Activated naive CD8-positive, alpha-beta T cell treated with anti-CD3 and anti-CD28 coated beads, Interleukin-2, amount 10 ng/mL, durations not matched to agents 7 days and 5 days (primary cell): ENCODE results near the gene LLPH. TPM values are rescaled to one million over a fixed set of nuclear protein-coding genes. Genes with fewer than 3 reads are reported as not detected.

Source experiments
- ATAC-seq: fragments of 150-1000 bp; cut with Tn5 transposase; one replicate; pipeline ENCODE4 v1.10.0; 2021; ENCODE audit warnings: low read depth, moderate library complexity
- POLR2A ChIA-PET: fragments of 350-600 bp; sonication (Branson Sonifier 250); formaldehyde crosslinking; loops from one replicate; lab custom pipeline; 2021; ENCODE audit warnings: antibody characterized with exemption; lab: Charles Lee
- DNase-seq: peaks from one replicate; pipeline ENCODE4 v3.0.0; 2021
- H3K27ac Mint-ChIP-seq: one replicate; pipeline ENCODE4 v1.8.0; 2022; ENCODE audit warnings: mild to moderate bottlenecking, mixed read lengths
- H3K27me3 Mint-ChIP-seq: one replicate; pipeline ENCODE4 v1.8.0; 2022; ENCODE audit warnings: mild to moderate bottlenecking, moderate library complexity, mixed read lengths
- H3K36me3 Mint-ChIP-seq: one replicate; pipeline ENCODE4 v1.8.0; 2021; ENCODE audit warnings: mild to moderate bottlenecking, mixed read lengths
- H3K4me1 Mint-ChIP-seq: one replicate; pipeline ENCODE4 v1.8.0; 2021; ENCODE audit warnings: mixed read lengths
- H3K4me3 Mint-ChIP-seq: one replicate; pipeline ENCODE4 v1.8.0; 2022; ENCODE audit warnings: mild to moderate bottlenecking, moderate library complexity, mixed read lengths
- H3K9me3 Mint-ChIP-seq: one replicate; pipeline ENCODE4 v1.8.0; 2021; ENCODE audit warnings: mixed read lengths
- total RNA-seq, 2 experiments: library from RNA; stranded (reverse); gene quantifications; one replicate each; pipeline ENCODE4 v1.2.3, GENCODE V29; 2021

Gene LLPH
- total RNA-seq, 2 experiments from 2014 or later, result 35.1 to 36.0 TPM

DNA sequence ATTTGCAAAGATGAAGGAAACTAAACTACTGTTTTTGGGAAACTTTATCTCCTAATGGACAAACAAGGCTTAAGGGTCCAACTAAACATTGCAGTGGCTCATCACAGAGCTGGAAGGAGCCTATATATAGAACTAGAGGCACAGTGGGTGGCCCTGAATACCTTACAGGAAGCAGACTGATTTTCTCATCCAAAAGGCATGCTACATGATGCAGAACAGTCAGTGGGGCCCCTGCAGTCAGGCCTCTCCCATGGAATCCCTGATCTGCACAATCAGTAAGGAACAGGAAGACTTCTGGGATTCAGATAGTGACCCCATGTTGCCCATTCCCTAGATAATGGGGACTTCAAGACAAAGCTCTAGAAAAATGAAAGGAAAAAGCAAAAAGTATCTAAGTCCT is 1.9 kb upstream of the LLPH start:
- Mint-ChIP-seq H3K4me1 (peaks cover 32% of the 10 kb centered on the region), H3K36me3 (peaks cover 22% of the 10 kb centered on the region), H3K4me3 (peak overlapping the region; percentile 56), H3K27me3 (no peaks in the 10 kb centered on the region), H3K27ac (no peak overlapping the region), H3K9me3 (no peaks in the 10 kb centered on the region)
- ATAC-seq (no peak), DNase-seq (no peak)
- POLR2A ChIA-PET, result interaction anchor here (2.4 to 3.6 kb wide), 2 partner anchors 8 to 37 kb away, joined by 8 to 50 read pairs; partner anchors contain the start of gene TMBIM4

DNA sequence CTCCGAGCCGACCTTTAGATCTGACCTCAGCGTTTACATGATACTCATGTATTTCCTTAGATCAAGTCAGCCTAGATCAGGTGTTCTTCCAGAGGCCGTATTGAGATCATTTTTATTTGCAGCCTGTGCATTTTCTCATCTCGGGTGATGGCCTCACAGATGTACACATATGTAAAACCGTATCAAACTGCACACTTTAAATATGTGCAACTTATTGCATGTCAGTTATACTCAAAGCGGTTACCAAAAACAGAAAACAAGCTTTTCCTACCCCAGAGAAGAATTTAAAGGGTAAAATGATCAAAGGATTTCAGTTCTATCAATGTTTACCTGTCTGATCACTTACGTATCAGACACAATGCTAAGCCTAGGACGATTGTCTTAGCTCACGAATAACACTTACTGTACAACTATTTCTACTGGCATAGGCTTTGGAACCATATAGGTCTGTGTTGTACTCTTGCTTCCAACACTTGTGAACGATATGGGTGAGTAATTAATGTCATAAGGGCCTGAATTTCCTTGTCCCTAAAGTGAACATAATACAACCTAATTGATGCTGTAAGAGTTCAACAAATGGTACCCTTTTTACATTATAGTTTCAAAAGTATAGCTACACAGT is 628 bp upstream of the LLPH start:
- Mint-ChIP-seq H3K9me3 (no peaks in the 10 kb centered on the region), H3K27ac (peak overlapping the region; percentile 94), H3K4me3 (peak overlapping the region; percentile 97), H3K36me3 (peaks cover 26% of the 10 kb centered on the region), H3K4me1 (peaks cover 41% of the 10 kb centered on the region), H3K27me3 (no peaks in the 10 kb centered on the region)
- peak; percentile 76 for ATAC-seq
- POLR2A ChIA-PET, result interaction anchor here (1.0 to 3.6 kb wide), 13 partner anchors 9 to 1138 kb away, joined by 3 to 50 read pairs (median 6); partner anchors contain the start of genes CAND1, LEMD3 and TMBIM4
- DNase-seq, result no peak

DNA sequence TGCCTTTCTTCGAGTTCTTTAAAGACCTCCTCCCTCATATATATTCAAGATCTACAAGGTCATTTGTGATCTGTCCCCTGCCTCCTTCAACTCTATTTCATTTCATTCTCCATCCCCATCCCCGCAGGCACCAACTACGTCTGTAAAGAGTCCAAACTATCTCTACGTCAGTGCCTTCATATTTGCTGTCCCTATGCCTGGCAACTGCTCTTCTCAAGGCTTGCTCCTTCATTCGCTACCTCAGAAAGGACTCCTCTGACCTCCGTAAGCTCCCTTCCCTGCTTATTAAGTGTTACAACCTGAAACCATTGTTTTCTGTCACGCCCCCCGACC is 650 bp downstream of the LLPH start:
- Mint-ChIP-seq H3K4me1 (peaks cover 47% of the 10 kb centered on the region), H3K27ac (peak overlapping the region; percentile 94), H3K4me3 (peak overlapping the region; percentile 97), H3K36me3 (peaks cover 34% of the 10 kb centered on the region), H3K9me3 (no peaks in the 10 kb centered on the region), H3K27me3 (no peaks in the 10 kb centered on the region)
- POLR2A ChIA-PET, result interaction anchor here (0.6 to 3.6 kb wide), 6 partner anchors 8 to 156 kb away, joined by 3 to 50 read pairs (median 6); partner anchors contain the start of gene TMBIM4
- ATAC-seq, result no peak
- DNase-seq, result no peak

DNA sequence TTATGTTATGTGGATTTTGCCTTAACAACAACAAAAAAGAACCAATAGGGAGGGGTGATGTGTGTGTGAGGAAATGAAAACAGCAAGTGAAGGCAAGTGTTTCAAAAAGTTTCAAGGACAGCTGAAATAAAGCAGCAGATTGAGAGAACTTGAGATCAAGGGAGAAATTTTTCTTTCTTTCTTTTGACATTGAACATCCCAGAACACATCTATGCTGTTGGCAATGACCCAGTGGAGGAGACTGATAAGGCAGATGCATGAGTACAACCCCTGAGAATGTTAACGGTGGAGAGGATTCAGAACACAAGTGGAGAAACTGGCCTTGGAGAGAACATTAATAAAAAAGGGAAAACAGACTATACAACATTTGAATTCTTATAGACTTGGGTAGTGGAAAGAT is 2.9 kb downstream of the LLPH start:
- H3K9me3 Mint-ChIP-seq, result no peaks in the 10 kb centered on the region
- H3K27me3 Mint-ChIP-seq, result no peaks in the 10 kb centered on the region
- no peak overlapping the region for H3K4me3 Mint-ChIP-seq
- peaks cover 52% of the 10 kb centered on the region for H3K36me3 Mint-ChIP-seq
- H3K4me1 Mint-ChIP-seq, result peaks cover 46% of the 10 kb centered on the region
- no peak overlapping the region for H3K27ac Mint-ChIP-seq
- DNase-seq (no peak), ATAC-seq (no peak)
- POLR2A ChIA-PET, result no interaction called here

DNA sequence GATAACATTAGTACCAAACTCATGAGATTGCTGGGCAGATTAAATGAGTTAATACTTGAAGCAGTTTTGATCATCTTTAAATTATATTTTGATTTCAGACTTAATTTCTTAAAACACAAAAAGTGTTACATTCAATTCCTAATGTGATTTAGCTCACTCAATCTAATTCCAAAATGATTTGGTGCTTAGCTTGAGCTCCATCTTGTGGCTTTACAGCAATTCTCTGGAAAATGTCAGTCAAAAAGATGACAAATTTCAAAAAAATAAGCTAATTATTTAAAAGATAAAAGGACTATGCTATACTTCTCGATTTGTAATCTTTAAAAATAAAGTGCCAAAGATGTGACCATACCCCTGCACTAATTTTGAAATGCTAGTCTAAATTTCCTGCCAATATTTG is 10.1 kb downstream of the LLPH start:
- DNase-seq, result no peak
- POLR2A ChIA-PET, result interaction anchor here (1.4 to 1.9 kb wide), 2 partner anchors 10 kb away, joined by 6 to 7 read pairs; partner anchors contain the start of gene LLPH
- peaks cover 18% of the 10 kb centered on the region for H3K4me1 Mint-ChIP-seq
- H3K36me3 Mint-ChIP-seq, result peaks cover 33% of the 10 kb centered on the region
- no peaks in the 10 kb centered on the region for H3K9me3 Mint-ChIP-seq
- no peak overlapping the region for H3K4me3 Mint-ChIP-seq
- ATAC-seq, result no peak
- no peak overlapping the region for H3K27ac Mint-ChIP-seq
- H3K27me3 Mint-ChIP-seq, result no peaks in the 10 kb centered on the region

DNA sequence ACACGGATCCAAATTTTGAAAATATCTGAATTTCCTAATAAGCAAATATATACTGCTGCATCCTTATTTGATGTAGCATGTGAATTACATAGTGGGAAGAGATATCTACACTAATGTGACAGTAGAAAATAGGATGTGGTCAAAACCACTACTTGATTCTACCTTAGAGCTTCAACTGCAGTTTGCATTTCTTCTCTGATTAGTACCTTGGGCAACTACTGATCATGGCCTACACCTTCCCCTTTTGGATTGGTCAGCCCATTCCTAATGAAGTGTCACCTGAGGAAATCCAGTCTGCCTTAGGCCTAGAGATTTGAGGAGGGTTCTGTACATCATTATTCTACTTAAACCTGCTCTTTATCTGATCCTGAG is 10.7 kb downstream of the LLPH start:
- POLR2A ChIA-PET, result interaction anchor here (1.4 kb wide), 1 partner anchor 11 kb away, joined by 6 read pairs; the partner anchor contains the start of gene LLPH
- H3K4me1 Mint-ChIP-seq, result peaks cover 15% of the 10 kb centered on the region
- no peak overlapping the region for H3K27ac Mint-ChIP-seq
- H3K4me3 Mint-ChIP-seq, result peak overlapping the region; percentile 9
- DNase-seq (no peak), ATAC-seq (peak; percentile 81)
- no peaks in the 10 kb centered on the region for H3K27me3 Mint-ChIP-seq
- H3K36me3 Mint-ChIP-seq, result peaks cover 28% of the 10 kb centered on the region
- no peaks in the 10 kb centered on the region for H3K9me3 Mint-ChIP-seq

DNA sequence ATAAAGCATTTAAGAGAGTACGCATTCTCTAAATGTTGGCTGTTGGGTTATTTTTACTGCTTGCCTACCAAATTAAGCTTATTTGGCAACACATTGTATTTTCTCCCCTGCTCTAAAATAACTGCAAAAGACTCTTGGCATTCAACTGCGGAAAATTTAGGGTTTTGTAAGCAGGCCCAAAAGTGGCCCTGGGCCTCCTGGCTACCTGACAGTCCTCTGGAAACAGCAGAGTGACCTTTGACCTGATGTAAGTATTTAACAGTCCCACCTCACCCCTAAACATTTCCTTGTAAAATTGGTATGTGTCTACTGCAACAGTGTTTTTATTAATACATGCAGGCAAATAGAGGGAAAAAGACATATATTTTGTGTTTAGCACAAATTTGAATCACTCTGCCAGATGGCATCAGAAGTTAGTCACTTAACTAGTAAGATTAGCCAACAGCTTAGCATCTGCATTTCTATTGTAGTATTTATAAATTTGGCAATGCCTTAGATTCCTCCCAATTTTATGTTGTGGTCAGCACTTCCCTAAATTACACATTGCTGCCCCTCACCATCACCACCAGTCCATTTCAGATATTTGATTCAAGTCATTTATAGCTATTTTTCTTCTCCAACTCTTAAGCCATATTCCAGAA is 11.2 kb downstream of the LLPH start:
- no peak for DNase-seq
- peaks cover 15% of the 10 kb centered on the region for H3K4me1 Mint-ChIP-seq
- POLR2A ChIA-PET, result interaction anchor here (1.4 kb wide), 1 partner anchor 12 kb away, joined by 6 read pairs; the partner anchor contains the start of gene LLPH
- H3K27ac Mint-ChIP-seq, result no peak overlapping the region
- ATAC-seq, result no peak
- H3K4me3 Mint-ChIP-seq, result no peak overlapping the region
- peaks cover 23% of the 10 kb centered on the region for H3K36me3 Mint-ChIP-seq
- H3K9me3 Mint-ChIP-seq, result no peaks in the 10 kb centered on the region
- no peaks in the 10 kb centered on the region for H3K27me3 Mint-ChIP-seq

DNA sequence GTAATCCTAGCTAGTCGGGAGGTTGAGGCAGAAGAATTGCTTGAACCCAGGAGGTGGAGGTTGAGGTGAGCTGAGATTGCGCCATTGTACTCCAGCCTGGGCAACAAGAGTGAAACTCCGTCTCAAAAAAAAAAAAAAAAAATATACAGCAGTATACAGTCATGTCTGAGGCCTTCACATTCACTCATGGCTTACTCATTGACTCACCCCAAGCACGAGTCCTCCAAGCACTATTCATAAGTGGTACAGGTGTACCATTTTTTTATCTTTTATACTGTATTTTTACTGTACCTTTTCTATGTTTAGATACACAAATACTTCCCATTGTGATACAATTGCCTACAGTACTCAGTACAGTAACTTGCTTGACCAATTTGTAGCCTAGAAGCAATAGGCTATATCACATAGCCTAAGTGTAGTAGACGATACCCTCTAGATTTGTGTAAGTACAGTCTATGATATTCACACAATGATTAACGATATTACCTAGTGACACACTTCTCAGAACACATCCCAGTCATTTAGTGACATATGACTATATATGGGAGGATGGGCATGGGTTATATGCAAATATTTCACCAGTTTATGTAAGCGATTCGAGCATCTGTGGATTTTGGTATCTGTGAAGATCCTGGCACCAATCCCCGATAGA is 12.2 kb downstream of the LLPH start:
- peaks cover 15% of the 10 kb centered on the region for H3K36me3 Mint-ChIP-seq
- H3K27me3 Mint-ChIP-seq, result no peaks in the 10 kb centered on the region
- H3K27ac Mint-ChIP-seq, result no peak overlapping the region
- DNase-seq (no peak), ATAC-seq (no peak)
- no peaks in the 10 kb centered on the region for H3K9me3 Mint-ChIP-seq
- H3K4me3 Mint-ChIP-seq, result no peak overlapping the region
- H3K4me1 Mint-ChIP-seq, result peaks cover 13% of the 10 kb centered on the region
- POLR2A ChIA-PET, result no interaction called here

DNA sequence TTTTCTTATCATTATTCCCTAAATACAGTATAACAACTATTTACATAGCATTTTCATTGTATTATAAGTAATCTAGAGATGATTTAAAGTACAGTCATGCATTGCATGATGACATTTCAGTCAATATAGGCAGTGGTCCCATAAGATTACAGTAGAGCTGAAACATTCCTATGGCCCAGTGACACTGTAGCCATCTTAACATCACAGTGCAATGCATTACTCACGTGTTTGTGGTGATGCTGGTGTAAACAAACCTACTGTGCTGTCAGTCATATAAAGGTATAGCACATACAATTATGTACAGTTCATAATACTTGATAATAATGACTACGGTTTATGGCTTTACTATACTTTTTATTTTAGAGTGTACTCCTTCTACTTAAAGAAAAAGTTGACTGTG is 13.3 kb downstream of the LLPH start:
- H3K27ac Mint-ChIP-seq, result no peak overlapping the region
- peaks cover 12% of the 10 kb centered on the region for H3K4me1 Mint-ChIP-seq
- peaks cover 9% of the 10 kb centered on the region for H3K36me3 Mint-ChIP-seq

DNA sequence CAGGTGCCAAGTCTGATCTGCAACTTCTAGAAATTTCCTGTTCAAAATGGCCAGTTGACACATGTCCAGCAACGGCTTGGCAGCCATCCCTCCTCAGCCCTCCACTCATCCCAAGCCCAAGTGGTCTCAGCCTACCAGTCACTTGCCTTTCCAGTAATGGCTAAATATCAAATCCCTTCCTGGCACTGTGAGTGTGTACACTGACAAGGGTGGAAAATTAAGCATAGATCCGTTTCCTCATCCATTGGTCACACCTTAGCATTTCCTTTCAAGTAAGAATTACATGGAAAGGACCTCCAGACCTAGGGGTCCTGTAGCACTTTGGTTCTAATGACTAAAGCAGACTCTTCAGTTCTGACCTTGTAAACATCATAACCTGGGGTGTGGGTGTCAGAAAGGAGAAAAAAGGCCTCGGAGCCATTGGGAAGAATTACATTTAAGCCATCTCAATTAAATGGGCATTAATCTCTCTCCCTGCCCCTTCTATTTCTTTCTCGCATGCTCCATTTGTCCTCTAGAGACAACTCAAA is 15.4 kb downstream of the LLPH start:
- no peak overlapping the region for H3K27ac Mint-ChIP-seq
- no peaks in the 10 kb centered on the region for H3K9me3 Mint-ChIP-seq
- H3K4me3 Mint-ChIP-seq, result no peak overlapping the region
- H3K27me3 Mint-ChIP-seq, result peaks cover 2% of the 10 kb centered on the region
- H3K36me3 Mint-ChIP-seq, result peaks cover 8% of the 10 kb centered on the region
- DNase-seq (no peak), ATAC-seq (no peak)
- POLR2A ChIA-PET, result interaction anchor here (1.6 kb wide), 1 partner anchor 15 kb away, joined by 6 read pairs; the partner anchor contains the start of gene LLPH
- peaks cover 9% of the 10 kb centered on the region for H3K4me1 Mint-ChIP-seq

More for the DNA sequence above, 13.3 kb downstream of the LLPH start:
- ATAC-seq, result no peak
- Mint-ChIP-seq H3K4me3 (no peak overlapping the region), H3K9me3 (no peaks in the 10 kb centered on the region), H3K27me3 (peaks cover 2% of the 10 kb centered on the region)
- POLR2A ChIA-PET, result no interaction called here
- no peak for DNase-seq

DNA sequence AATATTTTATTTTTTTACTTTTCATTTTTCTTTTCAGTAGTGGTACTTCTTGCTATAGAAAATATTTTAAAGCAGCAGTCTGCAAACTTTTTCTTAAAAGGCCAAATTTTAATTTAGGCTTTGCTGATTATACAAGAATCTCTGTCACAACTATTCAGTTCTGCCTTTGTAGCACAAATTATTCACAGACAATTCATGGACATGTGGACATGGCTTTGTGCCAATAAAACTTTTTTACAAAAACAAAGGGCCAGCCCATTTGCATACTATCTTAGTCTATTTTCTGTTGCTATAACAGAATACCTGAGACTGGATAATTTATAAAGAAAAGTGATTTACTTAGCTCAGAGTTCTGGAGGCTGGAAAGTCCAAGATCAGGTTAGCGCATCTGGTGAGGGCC is 17.1 kb downstream of the LLPH start:
- DNase-seq (no peak), ATAC-seq (no peak)
- Mint-ChIP-seq H3K9me3 (no peaks in the 10 kb centered on the region), H3K36me3 (peaks cover 1% of the 10 kb centered on the region), H3K27ac (no peak overlapping the region), H3K4me1 (peaks cover 7% of the 10 kb centered on the region), H3K4me3 (no peak overlapping the region), H3K27me3 (peaks cover 2% of the 10 kb centered on the region)
- POLR2A ChIA-PET, result no interaction called here

DNA sequence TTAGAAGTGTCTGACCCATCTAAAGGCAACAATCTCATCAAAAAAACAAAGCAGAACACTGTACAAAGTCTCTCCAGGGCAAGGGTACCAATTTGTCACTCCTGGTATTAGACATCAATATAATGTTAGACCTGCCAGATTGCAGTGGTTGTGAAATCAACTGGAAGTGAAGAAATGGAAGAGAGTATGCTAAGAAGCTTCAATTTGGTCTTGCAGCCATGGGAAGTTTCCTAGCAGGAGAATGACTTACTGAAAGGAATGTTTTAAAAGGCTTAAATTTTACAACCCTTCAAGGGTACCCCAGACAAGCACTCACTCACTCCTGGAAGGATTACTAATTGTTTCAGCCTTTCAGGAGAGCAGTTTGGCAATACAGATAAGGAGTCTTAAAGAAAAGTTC is 18.9 kb downstream of the LLPH start:
- peaks cover 2% of the 10 kb centered on the region for H3K27me3 Mint-ChIP-seq
- no peak overlapping the region for H3K27ac Mint-ChIP-seq
- DNase-seq (no peak), ATAC-seq (no peak)
- no peak overlapping the region for H3K4me3 Mint-ChIP-seq
- peaks cover 8% of the 10 kb centered on the region for H3K4me1 Mint-ChIP-seq
- POLR2A ChIA-PET, result no interaction called here
- no peaks in the 10 kb centered on the region for H3K36me3 Mint-ChIP-seq
- no peaks in the 10 kb centered on the region for H3K9me3 Mint-ChIP-seq

DNA sequence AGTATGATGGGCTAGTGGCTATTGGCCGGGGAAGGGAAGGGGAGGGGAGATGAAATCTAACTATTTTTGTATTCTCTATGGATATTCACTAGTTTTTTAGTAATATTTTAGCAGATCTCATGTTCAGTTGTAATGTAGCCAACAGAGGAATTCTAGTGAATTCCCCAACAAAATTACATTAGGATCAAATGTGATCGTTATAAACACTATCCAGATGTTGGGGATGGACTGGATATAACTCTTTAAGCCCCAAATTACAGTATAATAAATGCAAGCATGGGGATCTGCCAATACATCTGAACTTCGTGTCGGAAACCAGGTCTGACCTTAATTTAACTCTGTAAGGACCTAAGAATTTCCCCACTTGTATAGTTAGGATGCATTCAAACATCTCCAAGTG is 21.5 kb downstream of the LLPH start:
- POLR2A ChIA-PET, result no interaction called here
- Mint-ChIP-seq H3K4me3 (no peak overlapping the region), H3K36me3 (no peaks in the 10 kb centered on the region), H3K27me3 (peaks cover 7% of the 10 kb centered on the region), H3K9me3 (no peaks in the 10 kb centered on the region), H3K4me1 (peaks cover 8% of the 10 kb centered on the region), H3K27ac (no peak overlapping the region)
- DNase-seq, result no peak
- no peak for ATAC-seq
